SK-N-SH treated with all-trans-retinoic acid at 6 μM for 48 hours (cell line): ENCODE results near the gene DDX20.

Experiments
- ATAC-seq: fragments of 200-7000 bp; cut with Tn5 transposase; 3 replicates; pipeline ENCODE4 v1.9.1; 2020; ENCODE audit warnings: mild to moderate bottlenecking, moderate library complexity
- ARNTL ChIP-seq: fragments of 450-650 bp; formaldehyde crosslinking; IDR thresholded peaks from 2 replicates; pipeline ENCODE4 v1.5.0; 2020; ENCODE audit warnings: low read depth, mild to moderate bottlenecking, moderate library complexity, borderline replicate concordance
- BACH2 ChIP-seq: fragments of 250-450 bp; sonication (Bioruptor Pico); IDR thresholded peaks from 2 replicates; pipeline ENCODE4 v1.9.0; 2021; ENCODE audit warnings: mild to moderate bottlenecking, borderline replicate concordance
- CREB5 ChIP-seq: fragments of 250-450 bp; sonication (Bioruptor Pico); IDR thresholded peaks from 2 replicates; pipeline ENCODE4 v1.5.1; 2020; ENCODE audit warnings: low read depth, mild to moderate bottlenecking, moderate library complexity
- ESRRG ChIP-seq: fragments of 250-450 bp; sonication (Bioruptor Pico); IDR thresholded peaks from 2 replicates; pipeline ENCODE4 v1.6.1; 2021; ENCODE audit warnings: mild to moderate bottlenecking
- GLIS3 ChIP-seq: fragments of 250-450 bp; sonication (Bioruptor Pico); IDR thresholded peaks from 2 replicates; pipeline ENCODE4 v1.5.0; 2020; ENCODE audit warnings: mild to moderate bottlenecking, moderate library complexity
- ISL1 ChIP-seq: fragments of 250-450 bp; sonication (Bioruptor Pico); IDR thresholded peaks from 2 replicates; pipeline ENCODE4 v2.1.2; 2022; ENCODE audit warnings: mild to moderate bottlenecking, moderate library complexity
- OSR1 ChIP-seq: fragments of 250-450 bp; sonication (Bioruptor Pico); IDR thresholded peaks from 2 replicates; pipeline ENCODE4 v1.8.0; 2022; ENCODE audit warnings: moderate library complexity, mild to moderate bottlenecking, inconsistent platforms
- PPARA ChIP-seq: fragments of 250-450 bp; sonication (Bioruptor Pico); IDR thresholded peaks from 2 replicates; pipeline ENCODE4 v1.5.0; 2020; ENCODE audit warnings: mild to moderate bottlenecking, borderline replicate concordance
- RARB ChIP-seq: fragments of 250-450 bp; sonication (Bioruptor Pico); IDR thresholded peaks from 2 replicates; pipeline ENCODE4 v1.8.0; 2021; ENCODE audit warnings: mild to moderate bottlenecking, moderate library complexity
- SNAI2 ChIP-seq: fragments of 250-450 bp; sonication (Bioruptor Pico); IDR thresholded peaks from 2 replicates; pipeline ENCODE4 v1.5.0; 2020; ENCODE audit warnings: mild to moderate bottlenecking, moderate library complexity
- TCF4 ChIP-seq: fragments of 250-450 bp; sonication (Bioruptor Pico); IDR thresholded peaks from 2 replicates; pipeline ENCODE4 v1.8.0; 2021; ENCODE audit warnings: mild to moderate bottlenecking, moderate library complexity, borderline replicate concordance
- ZFP3 ChIP-seq: fragments of 250-450 bp; sonication (Bioruptor Pico); IDR thresholded peaks from 2 replicates; pipeline ENCODE4 v1.5.0; 2020; ENCODE audit warnings: mild to moderate bottlenecking, moderate library complexity
- ZFP30 ChIP-seq: fragments of 450-650 bp; formaldehyde crosslinking; IDR thresholded peaks from 2 replicates; pipeline ENCODE4 v1.5.0; 2022; ENCODE audit warnings: mild to moderate bottlenecking, moderate library complexity
- ZNF565 ChIP-seq: fragments of 450-650 bp; formaldehyde crosslinking; conservative IDR thresholded peaks from 2 replicates; pipeline ENCODE4 v1.5.0; 2020; ENCODE audit warnings: low read depth, mild to moderate bottlenecking, moderate library complexity
- ZNF70 ChIP-seq: fragments of 450-650 bp; formaldehyde crosslinking; IDR thresholded peaks from 2 replicates; pipeline ENCODE4 v1.5.0; 2020; ENCODE audit warnings: mild to moderate bottlenecking, moderate library complexity
- ZNF8 ChIP-seq: fragments of 450-650 bp; formaldehyde crosslinking; IDR thresholded peaks from 2 replicates; pipeline ENCODE4 v1.5.0; 2020; ENCODE audit warnings: mild to moderate bottlenecking, moderate library complexity
- TF ChIP-seq, protein P1 (sequence below): fragments of 250-450 bp; sonication (Bioruptor Pico); IDR thresholded peaks from 2 replicates; pipeline ENCODE4 v1.5.1; 2021; ENCODE audit warnings: mild to moderate bottlenecking, moderate library complexity
- TF ChIP-seq, protein P2 (sequence below): fragments of 250-450 bp; sonication (Bioruptor Pico); IDR thresholded peaks from 2 replicates; pipeline ENCODE4 v1.8.0; 2021; ENCODE audit warnings: low read depth, mild to moderate bottlenecking, moderate library complexity, borderline replicate concordance
- TF ChIP-seq, protein P3 (sequence below): fragments of 250-450 bp; sonication (Bioruptor Pico); IDR thresholded peaks from 2 replicates; pipeline ENCODE4 v1.5.0; 2020; ENCODE audit warnings: mild to moderate bottlenecking, moderate library complexity

DDX20 gene

GRCh38 chr1:111758373-111758772 lies 2.7 kb downstream of the DDX20 start:
- no peak for ATAC-seq
- TF ChIP-seq, protein P1, sequence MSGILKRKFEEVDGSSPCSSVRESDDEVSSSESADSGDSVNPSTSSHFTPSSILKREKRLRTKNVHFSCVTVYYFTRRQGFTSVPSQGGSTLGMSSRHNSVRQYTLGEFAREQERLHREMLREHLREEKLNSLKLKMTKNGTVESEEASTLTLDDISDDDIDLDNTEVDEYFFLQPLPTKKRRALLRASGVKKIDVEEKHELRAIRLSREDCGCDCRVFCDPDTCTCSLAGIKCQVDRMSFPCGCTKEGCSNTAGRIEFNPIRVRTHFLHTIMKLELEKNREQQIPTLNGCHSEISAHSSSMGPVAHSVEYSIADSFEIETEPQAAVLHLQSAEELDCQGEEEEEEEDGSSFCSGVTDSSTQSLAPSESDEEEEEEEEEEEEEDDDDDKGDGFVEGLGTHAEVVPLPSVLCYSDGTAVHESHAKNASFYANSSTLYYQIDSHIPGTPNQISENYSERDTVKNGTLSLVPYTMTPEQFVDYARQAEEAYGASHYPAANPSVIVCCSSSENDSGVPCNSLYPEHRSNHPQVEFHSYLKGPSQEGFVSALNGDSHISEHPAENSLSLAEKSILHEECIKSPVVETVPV (CRISPR knock-in tag) = no peak
- TF ChIP-seq PPARA (CRISPR knock-in tag) (no peak), RARB (no peak), ZNF565 (CRISPR knock-in tag) (no peak), ZFP30 (CRISPR knock-in tag) (no peak), ZNF8 (CRISPR knock-in tag) (no peak)
- TF ChIP-seq, protein P2, sequence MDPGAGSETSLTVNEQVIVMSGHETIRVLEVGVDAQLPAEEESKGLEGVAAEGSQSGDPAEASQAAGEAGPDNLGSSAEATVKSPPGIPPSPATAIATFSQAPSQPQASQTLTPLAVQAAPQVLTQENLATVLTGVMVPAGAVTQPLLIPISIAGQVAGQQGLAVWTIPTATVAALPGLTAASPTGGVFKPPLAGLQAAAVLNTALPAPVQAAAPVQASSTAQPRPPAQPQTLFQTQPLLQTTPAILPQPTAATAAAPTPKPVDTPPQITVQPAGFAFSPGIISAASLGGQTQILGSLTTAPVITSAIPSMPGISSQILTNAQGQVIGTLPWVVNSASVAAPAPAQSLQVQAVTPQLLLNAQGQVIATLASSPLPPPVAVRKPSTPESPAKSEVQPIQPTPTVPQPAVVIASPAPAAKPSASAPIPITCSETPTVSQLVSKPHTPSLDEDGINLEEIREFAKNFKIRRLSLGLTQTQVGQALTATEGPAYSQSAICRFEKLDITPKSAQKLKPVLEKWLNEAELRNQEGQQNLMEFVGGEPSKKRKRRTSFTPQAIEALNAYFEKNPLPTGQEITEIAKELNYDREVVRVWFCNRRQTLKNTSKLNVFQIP = no peak
- TF ChIP-seq, protein P3, sequence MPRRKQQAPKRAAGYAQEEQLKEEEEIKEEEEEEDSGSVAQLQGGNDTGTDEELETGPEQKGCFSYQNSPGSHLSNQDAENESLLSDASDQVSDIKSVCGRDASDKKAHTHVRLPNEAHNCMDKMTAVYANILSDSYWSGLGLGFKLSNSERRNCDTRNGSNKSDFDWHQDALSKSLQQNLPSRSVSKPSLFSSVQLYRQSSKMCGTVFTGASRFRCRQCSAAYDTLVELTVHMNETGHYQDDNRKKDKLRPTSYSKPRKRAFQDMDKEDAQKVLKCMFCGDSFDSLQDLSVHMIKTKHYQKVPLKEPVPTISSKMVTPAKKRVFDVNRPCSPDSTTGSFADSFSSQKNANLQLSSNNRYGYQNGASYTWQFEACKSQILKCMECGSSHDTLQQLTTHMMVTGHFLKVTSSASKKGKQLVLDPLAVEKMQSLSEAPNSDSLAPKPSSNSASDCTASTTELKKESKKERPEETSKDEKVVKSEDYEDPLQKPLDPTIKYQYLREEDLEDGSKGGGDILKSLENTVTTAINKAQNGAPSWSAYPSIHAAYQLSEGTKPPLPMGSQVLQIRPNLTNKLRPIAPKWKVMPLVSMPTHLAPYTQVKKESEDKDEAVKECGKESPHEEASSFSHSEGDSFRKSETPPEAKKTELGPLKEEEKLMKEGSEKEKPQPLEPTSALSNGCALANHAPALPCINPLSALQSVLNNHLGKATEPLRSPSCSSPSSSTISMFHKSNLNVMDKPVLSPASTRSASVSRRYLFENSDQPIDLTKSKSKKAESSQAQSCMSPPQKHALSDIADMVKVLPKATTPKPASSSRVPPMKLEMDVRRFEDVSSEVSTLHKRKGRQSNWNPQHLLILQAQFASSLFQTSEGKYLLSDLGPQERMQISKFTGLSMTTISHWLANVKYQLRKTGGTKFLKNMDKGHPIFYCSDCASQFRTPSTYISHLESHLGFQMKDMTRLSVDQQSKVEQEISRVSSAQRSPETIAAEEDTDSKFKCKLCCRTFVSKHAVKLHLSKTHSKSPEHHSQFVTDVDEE (CRISPR knock-in tag) = no peak

DNA sequence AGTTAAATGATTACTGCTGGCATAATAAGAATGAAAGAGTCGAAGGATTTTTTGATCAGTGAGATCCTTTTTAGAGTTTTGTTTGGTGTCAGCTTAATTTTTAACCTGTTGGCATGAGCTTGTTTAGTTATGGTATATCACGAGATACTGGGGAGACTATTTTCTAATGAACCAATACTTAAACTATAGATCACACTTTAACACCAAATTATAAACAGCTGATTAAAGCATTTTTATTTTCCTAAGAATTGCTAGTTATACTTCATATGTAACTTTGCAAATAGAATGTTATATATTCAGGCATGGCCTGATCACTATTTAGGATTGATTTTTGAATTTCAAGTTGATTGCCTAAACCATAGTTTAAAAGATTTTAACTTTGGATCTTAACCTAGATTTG lies 6.0 kb downstream of the DDX20 start:
- no peak for ATAC-seq
- TF ChIP-seq ZNF70 (CRISPR knock-in tag) (no peak), BACH2 (CRISPR knock-in tag) (no peak), ZFP30 (CRISPR knock-in tag) (no peak), ZNF565 (CRISPR knock-in tag) (no peak), SNAI2 (CRISPR knock-in tag) (no peak), OSR1 (CRISPR knock-in tag) (no peak), TCF4 (CRISPR knock-in tag) (no peak), ZFP3 (CRISPR knock-in tag) (no peak), ARNTL (CRISPR knock-in tag) (no peak), ESRRG (CRISPR knock-in tag) (no peak), PPARA (CRISPR knock-in tag) (no peak), GLIS3 (CRISPR knock-in tag) (no peak), RARB (no peak), ISL1 (CRISPR knock-in tag) (no peak), CREB5 (CRISPR knock-in tag) (no peak)
- TF ChIP-seq, protein P3 (CRISPR knock-in tag) = no peak

DNA sequence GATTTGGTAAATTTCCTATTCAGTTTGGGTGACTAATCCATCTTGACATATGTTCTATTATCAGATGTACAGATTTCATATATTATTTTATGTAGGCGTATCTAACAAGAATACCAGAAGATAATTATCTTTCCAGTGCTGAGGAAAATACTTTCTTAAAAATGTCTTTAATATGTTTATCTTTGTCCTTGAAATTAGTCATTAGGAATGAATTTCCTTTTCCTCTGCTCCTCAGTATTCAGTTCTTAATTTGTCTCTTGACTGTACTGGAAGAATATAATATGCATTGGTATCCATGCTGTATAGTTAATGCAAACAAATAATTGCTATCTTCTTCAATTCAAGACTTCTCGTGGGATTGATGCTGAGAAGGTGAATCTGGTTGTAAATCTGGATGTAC lies 6.6 kb downstream of the DDX20 start:
- TF ChIP-seq ZNF8 (CRISPR knock-in tag) = no peak
- TF ChIP-seq, protein P2 = no peak
- ATAC-seq = no peak
